ENCODE results near the gene MRE11.
"Not testable (repeated sequence)": the region's sequence is repeated elsewhere in the genome, so short reads cannot be mapped to it uniquely, and the experiment has no call there.

MRE11 gene

DNA sequence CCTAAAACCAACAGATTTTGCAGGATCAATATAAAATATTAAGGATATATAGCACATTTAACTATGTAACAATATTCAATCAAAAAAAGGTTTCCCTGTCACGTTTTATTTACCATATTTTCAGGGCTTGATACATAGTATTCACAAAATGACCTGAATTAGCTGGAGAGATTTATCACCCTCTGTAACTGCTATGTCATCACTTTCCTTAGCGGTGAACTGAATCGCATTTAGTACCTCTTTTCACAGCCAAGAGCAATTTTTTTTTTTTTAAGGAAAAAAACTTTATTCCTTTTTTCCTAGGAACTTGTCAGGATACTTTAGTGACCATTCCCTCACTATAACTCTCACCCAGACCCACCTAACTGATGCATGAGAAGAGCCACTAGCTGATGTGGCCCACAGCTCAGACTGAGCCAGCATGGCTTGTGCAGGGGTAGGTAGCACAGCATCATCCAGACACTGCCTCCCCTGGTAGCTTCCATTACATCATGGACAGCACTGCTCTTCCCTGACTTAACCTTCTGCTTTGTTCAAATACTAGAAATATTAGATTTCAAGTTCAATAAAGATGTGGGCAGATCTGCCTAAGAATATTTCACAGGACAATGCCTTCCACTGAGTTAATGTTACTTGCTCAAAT lies 75.4 kb downstream of the MRE11 start:
- no peak for DNase-seq

- peak; percentile 11 for DNase-seq
Observed at GRCh38 chr11:94417386-94417987, 76.2 kb downstream of the MRE11 start.

DNA sequence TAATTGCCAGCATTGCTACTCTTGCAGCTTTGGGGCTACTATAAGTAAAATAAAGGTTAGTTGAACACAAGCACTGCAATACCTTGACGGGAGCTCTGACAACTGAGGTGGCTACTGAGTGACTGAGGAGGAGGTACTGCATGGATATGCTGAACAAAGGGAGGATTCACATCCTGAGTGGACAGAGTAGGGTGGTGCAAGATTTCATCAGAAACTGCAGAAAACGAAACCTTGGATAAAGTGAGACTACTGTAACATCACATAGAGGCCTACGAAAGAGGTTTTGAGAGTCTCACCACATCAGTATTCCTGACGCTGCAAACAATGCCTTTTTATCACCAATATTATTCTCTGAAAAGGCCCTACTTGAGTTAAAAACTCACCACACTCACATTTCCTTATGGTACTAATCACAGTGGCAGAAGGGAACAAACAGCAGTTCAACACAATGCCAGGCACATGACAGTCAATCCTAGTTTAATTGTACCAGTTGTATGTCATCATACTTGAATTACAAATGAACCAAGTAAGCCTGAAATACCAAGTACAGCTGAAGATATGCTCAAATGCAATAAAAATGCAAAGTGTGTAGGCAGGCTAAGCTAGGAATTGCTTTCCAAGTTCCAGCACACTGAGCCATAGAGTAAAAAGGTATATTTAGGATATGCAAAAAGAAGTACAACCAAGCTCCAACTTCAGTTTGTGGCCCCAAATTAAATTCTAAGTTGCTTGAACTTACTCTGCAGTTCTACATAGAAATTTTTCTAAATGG lies 88.4 kb downstream of the MRE11 start:
- DNase-seq, result no peak

GRCh38 chr11:94402355-94402754 lies 91.3 kb downstream of the MRE11 start:
- DNase-seq, result no peak

DNA sequence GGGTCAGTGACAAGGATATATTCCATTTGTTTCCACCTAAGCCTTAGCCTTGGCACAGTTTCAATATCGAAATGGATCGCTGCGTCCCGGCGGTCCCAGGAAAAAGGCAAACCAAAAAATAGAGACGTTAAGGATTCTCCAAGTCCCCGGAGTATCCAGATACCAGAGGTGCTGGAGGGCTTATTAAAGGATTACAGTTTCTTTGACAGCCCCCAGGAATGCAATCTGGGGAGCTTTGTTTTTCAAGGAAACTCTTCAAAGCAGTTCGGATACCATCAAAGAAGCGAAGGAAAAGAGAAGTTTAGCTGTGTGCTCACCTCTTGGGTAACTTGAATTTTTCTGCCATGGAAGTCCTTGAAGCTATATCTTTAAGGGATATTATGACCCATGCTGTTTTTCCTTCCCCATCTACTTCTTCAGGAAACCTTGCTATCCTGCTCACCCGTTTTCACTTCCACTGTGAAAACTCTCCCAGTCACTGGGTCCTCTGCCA lies 91.8 kb downstream of the MRE11 start:
- no peak for DNase-seq

DNA sequence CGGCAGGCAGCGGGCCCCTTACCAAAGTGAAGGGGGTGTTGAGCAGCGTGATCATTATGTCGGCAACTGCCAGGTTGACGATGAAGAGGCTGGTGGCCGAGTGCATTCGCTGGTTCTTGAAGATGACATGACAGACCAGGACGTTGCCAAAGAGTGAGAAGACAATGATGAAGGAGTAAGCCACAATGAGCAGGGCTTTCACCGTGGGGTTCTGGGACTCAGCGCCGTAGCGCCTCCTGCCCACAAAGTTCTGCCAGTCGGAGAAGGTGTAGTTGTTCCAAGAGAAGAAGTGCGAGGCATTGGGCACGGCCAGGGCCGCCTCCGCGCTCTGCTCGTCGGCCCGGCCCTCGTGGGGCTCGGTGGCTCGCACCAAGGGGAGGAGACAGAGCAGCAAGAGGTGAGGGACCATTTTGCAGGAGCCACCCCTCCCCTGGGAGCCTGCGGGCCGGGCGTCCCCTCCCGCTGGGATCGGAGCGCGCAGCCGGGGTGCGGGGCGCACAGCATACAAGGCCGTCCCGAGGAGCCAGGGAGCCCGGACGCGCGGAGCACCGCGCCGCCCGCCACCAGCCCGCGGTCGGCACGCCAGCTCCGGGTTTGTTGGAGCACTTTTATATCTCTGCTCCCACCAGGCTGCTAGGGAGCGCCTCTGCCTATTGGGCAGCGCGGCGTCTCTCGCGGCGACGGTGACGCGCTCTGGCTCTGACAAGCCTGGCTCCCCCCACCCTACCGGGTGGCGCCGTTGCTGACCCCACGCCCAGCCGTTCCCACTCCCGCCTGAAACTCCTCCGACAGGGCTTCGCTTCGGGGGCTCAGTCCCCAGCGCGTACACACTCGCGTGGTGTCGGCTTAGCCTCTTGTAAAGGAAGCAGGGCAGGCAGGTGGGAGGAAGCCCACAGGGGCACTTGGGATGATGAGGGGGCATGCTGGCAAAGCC lies 92.5 kb downstream of the MRE11 start, which contains the start of gene GPR83:
GPR83 (minus strand) TSS at position 581 of the 934 bp plus-strand sequence; CDS start at position 409, 172 bp downstream.
- peak; percentile 44 for DNase-seq

DNA sequence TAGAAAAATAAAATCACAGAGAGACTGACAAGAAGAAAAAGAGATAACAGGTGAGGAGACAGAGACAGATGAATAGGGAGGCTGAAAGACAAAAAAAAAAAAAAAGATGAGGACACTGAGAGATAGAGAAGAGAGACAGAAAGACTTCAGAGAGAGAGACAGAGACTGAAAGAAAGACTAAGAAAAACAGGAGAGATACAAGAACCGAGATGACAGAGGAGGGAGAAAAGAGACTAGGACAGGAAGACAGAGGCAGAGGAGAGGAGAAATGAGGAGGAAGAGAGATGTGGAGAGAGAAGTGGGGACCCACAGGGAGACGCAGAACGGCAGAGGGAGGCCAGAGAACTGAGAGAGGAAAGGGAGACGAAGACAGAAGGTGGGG lies 93.2 kb downstream of the MRE11 start:
- no peak for DNase-seq

DNA sequence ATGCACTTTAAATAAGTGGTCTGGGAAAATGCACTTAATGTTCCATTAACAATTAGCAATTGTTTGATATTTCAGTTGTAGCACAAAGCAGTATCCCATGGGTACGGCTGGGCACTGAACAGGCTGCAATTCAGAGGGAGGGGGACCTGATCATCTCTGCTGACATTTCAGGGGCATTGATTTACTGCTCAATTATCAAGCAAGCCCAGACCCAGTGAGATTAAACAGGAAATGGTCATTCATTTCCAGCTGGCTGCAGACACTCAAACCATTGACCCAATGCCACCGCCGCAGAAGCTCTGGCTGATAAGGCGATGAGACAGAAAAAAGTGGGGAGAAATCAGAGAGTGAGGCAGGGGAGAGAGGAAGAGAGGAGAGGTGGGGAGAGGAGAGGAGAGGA lies 93.6 kb downstream of the MRE11 start:
- no peak for DNase-seq

- DNase-seq, result no peak
Observed at GRCh38 chr11:94398101-94398500, 95.5 kb downstream of the MRE11 start.

DNA sequence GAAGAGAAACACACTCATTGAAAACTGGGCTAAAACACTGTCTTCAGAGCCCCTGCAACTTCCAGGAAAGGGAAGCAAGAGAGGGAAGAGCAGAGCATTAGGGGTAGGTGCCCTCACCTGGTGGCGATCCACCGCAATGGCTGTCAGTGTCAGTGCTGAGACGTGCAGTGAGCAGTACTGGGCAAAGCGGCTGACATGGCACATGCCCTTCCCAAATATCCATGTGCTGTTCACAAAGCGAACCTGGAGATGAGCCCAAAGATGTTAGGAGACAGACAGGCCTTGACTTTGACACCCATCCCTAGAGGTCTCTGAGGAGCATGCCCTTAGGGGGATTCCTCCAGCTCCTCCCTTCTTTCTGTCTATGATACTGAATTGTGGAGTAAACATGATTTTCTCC lies 97.4 kb downstream of the MRE11 start:
- no peak for DNase-seq

GRCh38 chr11:94391937-94392336 lies 101.7 kb downstream of the MRE11 start:
- DNase-seq, result not testable (repeated sequence)

- DNase-seq, result no peak
Observed at GRCh38 chr11:94379613-94380012, 114.0 kb downstream of the MRE11 start.

DNA sequence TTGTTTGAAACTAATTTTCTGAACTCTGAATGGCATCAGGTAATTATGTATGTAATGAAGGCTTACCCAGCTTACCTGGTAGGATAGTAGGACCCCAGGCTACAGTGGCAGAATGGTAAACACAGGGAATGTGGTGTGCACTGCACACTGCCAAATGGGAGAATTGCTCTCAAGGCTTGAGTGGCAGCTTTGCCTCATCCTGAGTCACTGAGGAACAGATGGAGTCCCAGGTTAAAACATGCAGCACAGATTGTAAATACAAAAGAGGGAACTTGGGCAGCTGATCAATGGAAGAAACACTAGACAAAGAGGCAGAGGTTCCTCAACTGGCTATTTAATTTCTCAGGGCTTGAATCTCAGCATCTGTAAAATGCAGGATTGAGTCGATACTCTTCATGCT lies 116.8 kb downstream of the MRE11 start:
- DNase-seq, result no peak

GRCh38 chr11:94370576-94370975 lies 123.1 kb downstream of the MRE11 start:
- not testable (repeated sequence) for DNase-seq

All from NCI-H345 (cell line).